HK-2 (cell line): ENCODE data around the gene CTSL.
"Not testable (repeated sequence)": the region's sequence is repeated elsewhere in the genome, so short reads cannot be mapped to it uniquely, and the experiment has no call there.

ENCODE experiments used
- DNase-seq: peaks from one replicate; pipeline ENCODE4 v3.0.0-alpha.2; 2018; ENCODE audit not compliant: unreplicated experiment

CTSL gene

GRCh38 chr9:87722393-87723088, 3.4 kb upstream of the CTSL start:
- DNase-seq, result no peak

GRCh38 chr9:87725356-87725899, 491 bp upstream of the CTSL start:
- DNase-seq, result no peak

- no peak for DNase-seq
Measured at GRCh38 chr9:87729246-87729645, 3.3 kb downstream of the CTSL start.

- DNase-seq, result no peak
Measured at GRCh38 chr9:87731321-87731720, 5.4 kb downstream of the CTSL start.

GRCh38 chr9:87732344-87732743, 6.4 kb downstream of the CTSL start:
- DNase-seq, result no peak

GRCh38 chr9:87732756-87733155, 6.8 kb downstream of the CTSL start:
- DNase-seq, result no peak

- DNase-seq, result no peak
Measured at GRCh38 chr9:87733273-87734052, 7.5 kb downstream of the CTSL start.

- DNase-seq, result no peak
Measured at GRCh38 chr9:87734106-87734505, 8.2 kb downstream of the CTSL start.

GRCh38 chr9:87739546-87739945, 13.6 kb downstream of the CTSL start:
- DNase-seq, result no peak

- DNase-seq, result no peak
Measured at GRCh38 chr9:87740209-87740608, 14.3 kb downstream of the CTSL start.

GRCh38 chr9:87741326-87741725, 15.4 kb downstream of the CTSL start:
- no peak for DNase-seq

GRCh38 chr9:87741891-87742290, 16.0 kb downstream of the CTSL start:
- DNase-seq, result no peak

- DNase-seq, result no peak
Measured at GRCh38 chr9:87742813-87743428, 17.0 kb downstream of the CTSL start.

GRCh38 chr9:87744247-87744646, 18.3 kb downstream of the CTSL start:
- DNase-seq, result not testable (repeated sequence)

GRCh38 chr9:87746186-87746585, 20.3 kb downstream of the CTSL start:
- no peak for DNase-seq

- DNase-seq, result no peak
Measured at GRCh38 chr9:87748881-87749280, 23.0 kb downstream of the CTSL start.

- DNase-seq, result no peak
Measured at GRCh38 chr9:87749335-87750035, 23.6 kb downstream of the CTSL start.

GRCh38 chr9:87750726-87751125, 24.8 kb downstream of the CTSL start:
- DNase-seq, result no peak

- no peak for DNase-seq
Measured at GRCh38 chr9:87751423-87751822, 25.5 kb downstream of the CTSL start.

GRCh38 chr9:87751868-87752267, 25.9 kb downstream of the CTSL start:
- DNase-seq, result no peak

- DNase-seq, result no peak
Measured at GRCh38 chr9:87753313-87753712, 27.4 kb downstream of the CTSL start.

GRCh38 chr9:87758330-87758729, 32.4 kb downstream of the CTSL start:
- DNase-seq, result not testable (repeated sequence)
